ENCODE data around the gene PLXNA4.

- TF ChIP-seq, protein P1, sequence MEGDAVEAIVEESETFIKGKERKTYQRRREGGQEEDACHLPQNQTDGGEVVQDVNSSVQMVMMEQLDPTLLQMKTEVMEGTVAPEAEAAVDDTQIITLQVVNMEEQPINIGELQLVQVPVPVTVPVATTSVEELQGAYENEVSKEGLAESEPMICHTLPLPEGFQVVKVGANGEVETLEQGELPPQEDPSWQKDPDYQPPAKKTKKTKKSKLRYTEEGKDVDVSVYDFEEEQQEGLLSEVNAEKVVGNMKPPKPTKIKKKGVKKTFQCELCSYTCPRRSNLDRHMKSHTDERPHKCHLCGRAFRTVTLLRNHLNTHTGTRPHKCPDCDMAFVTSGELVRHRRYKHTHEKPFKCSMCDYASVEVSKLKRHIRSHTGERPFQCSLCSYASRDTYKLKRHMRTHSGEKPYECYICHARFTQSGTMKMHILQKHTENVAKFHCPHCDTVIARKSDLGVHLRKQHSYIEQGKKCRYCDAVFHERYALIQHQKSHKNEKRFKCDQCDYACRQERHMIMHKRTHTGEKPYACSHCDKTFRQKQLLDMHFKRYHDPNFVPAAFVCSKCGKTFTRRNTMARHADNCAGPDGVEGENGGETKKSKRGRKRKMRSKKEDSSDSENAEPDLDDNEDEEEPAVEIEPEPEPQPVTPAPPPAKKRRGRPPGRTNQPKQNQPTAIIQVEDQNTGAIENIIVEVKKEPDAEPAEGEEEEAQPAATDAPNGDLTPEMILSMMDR (IDR thresholded peaks at IDR 0.05), result no peak
- TF ChIP-seq EP300 (IDR thresholded peaks at IDR 0.05), result no peak
- TF ChIP-seq POLR2A (IDR thresholded peaks at IDR 0.05), result no peak
- TF ChIP-seq POLR2AphosphoS5 (IDR thresholded peaks at IDR 0.05), result no peak
Measured at GRCh38 chr7:132103718-132104117, 472.6 kb downstream of the PLXNA4 start.

Data from gastroesophageal sphincter (tissue), 3 donors.